Activated naive CD8-positive, alpha-beta T cell treated with anti-CD3 and anti-CD28 coated beads, Interleukin-2, amount 50 U/mL, for 24 hours (primary cell): ENCODE measurements around the gene MACC1.
"Not testable (repeated sequence)": the region's sequence is repeated elsewhere in the genome, so short reads cannot be mapped to it uniquely, and the experiment has no call there.

Source experiments
- ATAC-seq: fragments of 150-1000 bp; cut with Tn5 transposase; one replicate; pipeline ENCODE4 v1.10.0; 2021
- DNase-seq: peaks from one replicate; pipeline ENCODE4 v3.0.0; 2021
- H3K27ac Mint-ChIP-seq: one replicate; pipeline ENCODE4 v1.8.0; 2021; ENCODE audit warnings: mild to moderate bottlenecking, mixed read lengths
- H3K27me3 Mint-ChIP-seq: one replicate; pipeline ENCODE4 v1.8.0; 2021; ENCODE audit warnings: mixed read lengths
- H3K36me3 Mint-ChIP-seq: one replicate; pipeline ENCODE4 v1.8.0; 2021; ENCODE audit warnings: low read depth, mixed read lengths
- H3K4me1 Mint-ChIP-seq: one replicate; pipeline ENCODE4 v1.8.0; 2021; ENCODE audit warnings: mixed read lengths
- H3K4me3 Mint-ChIP-seq: one replicate; pipeline ENCODE4 v1.8.0; 2021; ENCODE audit warnings: mild to moderate bottlenecking, moderate library complexity, mixed read lengths
- H3K9me3 Mint-ChIP-seq: one replicate; pipeline ENCODE4 v1.8.0; 2021; ENCODE audit warnings: mixed read lengths

MACC1 gene

DNA sequence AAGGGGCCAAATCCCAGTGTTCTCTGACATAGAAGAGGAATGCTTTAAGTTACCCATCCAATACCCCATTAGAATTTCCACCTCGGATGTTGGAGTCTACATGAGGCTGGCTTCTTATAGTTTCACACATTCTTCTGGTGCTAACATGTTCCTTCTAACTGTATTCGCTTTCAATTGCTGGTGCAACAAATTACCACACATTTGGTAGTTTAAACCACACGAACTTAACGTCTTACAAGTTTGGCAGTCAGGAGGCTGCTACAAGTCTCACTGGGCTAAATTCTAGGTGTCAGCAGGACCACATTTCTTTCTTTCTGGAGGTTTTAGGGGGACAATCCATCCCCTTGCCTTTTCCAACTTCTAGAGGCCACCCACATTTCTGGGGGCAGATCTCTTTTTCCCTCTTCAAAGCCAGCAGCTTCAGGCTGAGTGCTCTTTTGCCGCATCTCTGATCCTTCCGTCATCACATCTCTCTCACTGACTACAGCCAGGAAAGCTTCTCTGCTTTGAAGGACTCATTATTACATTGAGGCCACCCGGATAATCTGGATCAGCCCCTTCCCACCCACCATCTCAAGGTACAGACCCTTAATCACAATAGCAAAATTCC, 5.1 kb upstream of the MACC1 start:
- no peak overlapping the region for H3K4me3 Mint-ChIP-seq
- H3K4me1 Mint-ChIP-seq: peaks cover 33% of the 10 kb centered on the region
- DNase-seq (no peak), ATAC-seq (no peak)
- H3K27me3 Mint-ChIP-seq: no peaks in the 10 kb centered on the region
- no peaks in the 10 kb centered on the region for H3K36me3 Mint-ChIP-seq
- H3K27ac Mint-ChIP-seq: no peak overlapping the region
- H3K9me3 Mint-ChIP-seq: no peaks in the 10 kb centered on the region

DNA sequence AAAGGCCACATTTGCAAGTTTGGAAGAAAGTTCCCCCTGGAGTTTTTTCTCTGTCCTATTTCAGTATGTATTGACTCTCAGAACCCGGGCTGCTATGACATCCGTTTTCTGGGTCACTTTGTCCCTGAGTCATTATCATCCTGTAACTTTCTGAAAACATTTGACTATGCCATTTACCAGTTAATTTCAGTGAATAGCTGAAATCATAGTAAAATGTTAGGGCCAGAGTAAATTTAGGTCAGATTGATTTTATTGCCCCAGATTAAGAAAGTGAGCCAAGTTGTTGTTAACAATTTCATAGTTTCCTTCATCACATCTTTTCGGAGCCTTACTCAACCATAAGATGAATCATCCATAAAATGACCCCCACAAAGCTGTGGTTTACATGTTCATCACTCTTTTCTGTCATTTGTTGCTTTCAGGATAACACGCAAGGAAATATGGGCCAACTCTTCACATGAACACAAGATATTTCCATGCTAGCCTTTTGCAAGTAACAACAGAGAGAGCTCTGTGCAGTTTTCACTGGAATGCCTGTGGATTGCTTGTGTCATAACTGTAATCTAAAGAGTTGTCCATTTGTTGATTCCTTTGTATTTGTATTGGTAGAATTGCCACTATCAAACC, 3.9 kb upstream of the MACC1 start:
- H3K4me3 Mint-ChIP-seq: no peak overlapping the region
- ATAC-seq: peak; percentile 48
- no peaks in the 10 kb centered on the region for H3K27me3 Mint-ChIP-seq
- H3K36me3 Mint-ChIP-seq: no peaks in the 10 kb centered on the region
- H3K27ac Mint-ChIP-seq: peak overlapping the region; percentile 61
- no peak for DNase-seq
- H3K4me1 Mint-ChIP-seq: peaks cover 34% of the 10 kb centered on the region
- H3K9me3 Mint-ChIP-seq: no peaks in the 10 kb centered on the region

DNA sequence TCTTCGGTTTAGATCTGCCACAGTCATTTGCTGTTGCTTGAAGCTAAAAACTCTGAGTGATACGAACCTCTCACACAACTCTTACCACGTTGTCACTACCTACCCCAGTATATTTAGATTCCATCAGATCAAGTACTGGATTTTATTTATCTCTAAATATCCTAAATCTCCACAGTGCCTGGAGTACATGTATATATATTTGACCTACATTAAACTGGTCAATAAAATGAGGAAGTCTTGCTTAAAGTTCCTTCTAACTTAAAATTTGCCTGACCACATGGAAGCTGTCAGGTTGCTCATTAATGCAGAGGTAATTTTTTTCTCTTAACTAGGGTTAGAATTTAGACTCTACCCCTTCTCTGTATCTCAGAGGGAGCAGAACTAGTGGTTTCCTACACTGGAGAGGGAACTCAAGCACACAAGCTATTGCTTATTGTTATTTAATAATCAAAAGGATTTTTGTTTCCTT, 3.1 kb upstream of the MACC1 start:
- Mint-ChIP-seq H3K27me3 (no peaks in the 10 kb centered on the region), H3K9me3 (no peaks in the 10 kb centered on the region), H3K4me3 (no peak overlapping the region), H3K27ac (peak overlapping the region; percentile 61), H3K36me3 (no peaks in the 10 kb centered on the region), H3K4me1 (peaks cover 34% of the 10 kb centered on the region)
- DNase-seq (no peak), ATAC-seq (no peak)

- H3K27me3 Mint-ChIP-seq: no peaks in the 10 kb centered on the region
- H3K27ac Mint-ChIP-seq: peak overlapping the region; percentile 68
- no peaks in the 10 kb centered on the region for H3K36me3 Mint-ChIP-seq
- H3K4me3 Mint-ChIP-seq: no peak overlapping the region
- ATAC-seq (peak; percentile 30), DNase-seq (peak; percentile 14)
- peaks cover 34% of the 10 kb centered on the region for H3K4me1 Mint-ChIP-seq
- no peaks in the 10 kb centered on the region for H3K9me3 Mint-ChIP-seq
Measured at GRCh38 chr7:20219446-20220292, 2.5 kb upstream of the MACC1 start.

DNA sequence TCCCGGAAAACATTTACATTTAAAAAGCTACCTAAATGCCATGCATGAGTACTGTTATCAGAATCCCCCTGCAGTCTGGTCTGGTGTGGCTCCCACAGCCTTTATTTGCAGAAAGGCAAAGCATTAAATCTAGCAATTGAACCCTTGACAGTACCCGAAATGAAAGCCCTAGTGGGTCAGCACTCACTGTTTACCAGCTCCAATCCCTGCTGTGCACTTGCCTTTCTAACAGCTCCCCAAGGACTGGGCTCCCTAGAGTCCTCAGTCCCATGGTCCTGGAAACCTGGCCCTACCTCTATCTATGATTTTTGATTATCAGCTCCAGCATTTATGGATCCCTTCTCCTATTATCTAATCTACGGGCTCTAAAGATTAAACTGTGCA, 1.9 kb upstream of the MACC1 start:
- DNase-seq (no peak), ATAC-seq (no peak)
- Mint-ChIP-seq H3K36me3 (no peaks in the 10 kb centered on the region), H3K4me1 (peaks cover 34% of the 10 kb centered on the region), H3K4me3 (no peak overlapping the region), H3K27me3 (peaks cover 2% of the 10 kb centered on the region), H3K27ac (peak overlapping the region; percentile 68), H3K9me3 (no peaks in the 10 kb centered on the region)

DNA sequence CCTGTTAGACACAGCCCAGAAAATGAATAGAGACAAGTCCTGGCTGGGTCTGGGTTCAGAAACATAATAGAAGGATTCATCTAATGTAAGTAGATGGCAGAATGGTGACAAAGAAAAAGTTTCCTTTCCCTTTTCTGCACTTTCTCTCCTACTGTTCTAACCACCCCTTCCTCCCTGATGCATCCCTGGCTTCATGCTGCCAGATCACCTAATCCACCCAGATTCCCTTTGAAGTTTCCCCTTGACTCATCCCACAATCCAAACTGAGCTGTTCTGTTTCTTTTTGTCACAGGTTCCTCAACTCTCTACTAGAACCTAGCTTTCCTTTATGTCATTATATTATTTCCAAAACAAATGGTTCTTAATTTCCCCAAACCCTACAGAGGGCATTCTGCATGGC, 1.1 kb upstream of the MACC1 start:
- Mint-ChIP-seq H3K4me3 (no peak overlapping the region), H3K27me3 (peaks cover 2% of the 10 kb centered on the region)

GRCh38 chr7:20216406-20217036, 663 bp downstream of the MACC1 start:
- Mint-ChIP-seq H3K36me3 (no peaks in the 10 kb centered on the region), H3K27me3 (peaks cover 2% of the 10 kb centered on the region), H3K4me1 (peaks cover 34% of the 10 kb centered on the region), H3K4me3 (no peak overlapping the region), H3K9me3 (peaks cover 7% of the 10 kb centered on the region), H3K27ac (no peak overlapping the region)
- no peak for ATAC-seq
- DNase-seq: no peak

More for the DNA sequence above, 1.1 kb upstream of the MACC1 start:
- ATAC-seq (no peak), DNase-seq (no peak)
- Mint-ChIP-seq H3K4me1 (peaks cover 34% of the 10 kb centered on the region), H3K9me3 (peaks cover 2% of the 10 kb centered on the region), H3K36me3 (no peaks in the 10 kb centered on the region), H3K27ac (no peak overlapping the region)

- peaks cover 9% of the 10 kb centered on the region for H3K9me3 Mint-ChIP-seq
- H3K4me3 Mint-ChIP-seq: no peak overlapping the region
- peaks cover 26% of the 10 kb centered on the region for H3K4me1 Mint-ChIP-seq
- H3K27ac Mint-ChIP-seq: no peak overlapping the region
- ATAC-seq (no peak), DNase-seq (no peak)
- peaks cover 2% of the 10 kb centered on the region for H3K36me3 Mint-ChIP-seq
- peaks cover 2% of the 10 kb centered on the region for H3K27me3 Mint-ChIP-seq
Measured at GRCh38 chr7:20214921-20215669, 2.1 kb downstream of the MACC1 start.

GRCh38 chr7:20214132-20214531, 3.1 kb downstream of the MACC1 start:
- H3K4me1 Mint-ChIP-seq: peaks cover 18% of the 10 kb centered on the region
- H3K4me3 Mint-ChIP-seq: no peak overlapping the region
- no peak overlapping the region for H3K27ac Mint-ChIP-seq
- peaks cover 2% of the 10 kb centered on the region for H3K36me3 Mint-ChIP-seq
- DNase-seq (no peak), ATAC-seq (no peak)
- H3K9me3 Mint-ChIP-seq: peaks cover 18% of the 10 kb centered on the region
- peaks cover 2% of the 10 kb centered on the region for H3K27me3 Mint-ChIP-seq

DNA sequence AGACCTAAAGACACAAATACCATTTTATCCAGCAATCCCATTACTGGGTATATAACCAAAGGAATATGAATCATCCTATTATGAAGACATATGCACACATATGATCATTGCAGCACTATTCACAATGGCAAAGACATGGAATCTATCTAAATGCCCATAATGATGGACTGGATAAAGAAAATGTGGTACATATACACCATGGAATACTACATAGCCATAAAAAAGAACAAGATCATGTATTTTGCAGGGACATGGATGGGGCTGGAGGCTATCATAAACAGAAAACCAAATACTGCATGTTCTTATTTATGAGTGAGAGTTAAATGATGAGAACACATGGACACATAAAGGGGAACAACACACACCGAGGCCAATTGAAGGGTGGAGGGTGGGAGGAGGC, 3.8 kb downstream of the MACC1 start:
- ATAC-seq (no peak), DNase-seq (no peak)
- no peak overlapping the region for H3K27ac Mint-ChIP-seq
- peaks cover 2% of the 10 kb centered on the region for H3K36me3 Mint-ChIP-seq
- peaks cover 2% of the 10 kb centered on the region for H3K27me3 Mint-ChIP-seq
- peaks cover 20% of the 10 kb centered on the region for H3K9me3 Mint-ChIP-seq
- no peak overlapping the region for H3K4me3 Mint-ChIP-seq
- H3K4me1 Mint-ChIP-seq: peaks cover 11% of the 10 kb centered on the region

DNA sequence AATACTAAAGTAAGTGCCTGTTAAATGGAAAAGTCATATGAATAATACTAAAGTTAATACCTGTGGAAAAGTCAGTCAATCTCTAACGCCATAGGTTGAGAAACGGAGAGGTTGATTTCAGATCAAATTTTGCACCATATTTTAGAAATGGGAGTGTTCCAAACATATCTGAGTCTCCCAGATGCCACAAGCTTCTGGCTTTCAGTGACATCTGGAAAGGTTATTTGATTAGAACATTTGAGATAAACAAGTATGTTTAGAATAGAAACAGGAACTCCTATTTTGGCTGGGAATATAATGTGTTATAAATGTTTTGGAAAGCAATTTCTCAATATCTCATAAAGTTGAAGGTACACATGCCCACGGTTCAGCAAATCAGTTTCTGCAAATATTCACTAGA, 5.8 kb downstream of the MACC1 start:
- Mint-ChIP-seq H3K4me1 (no peaks in the 10 kb centered on the region), H3K36me3 (peaks cover 3% of the 10 kb centered on the region), H3K27ac (no peak overlapping the region), H3K4me3 (no peak overlapping the region), H3K9me3 (peaks cover 27% of the 10 kb centered on the region), H3K27me3 (peaks cover 2% of the 10 kb centered on the region)
- ATAC-seq: no peak
- no peak for DNase-seq

DNA sequence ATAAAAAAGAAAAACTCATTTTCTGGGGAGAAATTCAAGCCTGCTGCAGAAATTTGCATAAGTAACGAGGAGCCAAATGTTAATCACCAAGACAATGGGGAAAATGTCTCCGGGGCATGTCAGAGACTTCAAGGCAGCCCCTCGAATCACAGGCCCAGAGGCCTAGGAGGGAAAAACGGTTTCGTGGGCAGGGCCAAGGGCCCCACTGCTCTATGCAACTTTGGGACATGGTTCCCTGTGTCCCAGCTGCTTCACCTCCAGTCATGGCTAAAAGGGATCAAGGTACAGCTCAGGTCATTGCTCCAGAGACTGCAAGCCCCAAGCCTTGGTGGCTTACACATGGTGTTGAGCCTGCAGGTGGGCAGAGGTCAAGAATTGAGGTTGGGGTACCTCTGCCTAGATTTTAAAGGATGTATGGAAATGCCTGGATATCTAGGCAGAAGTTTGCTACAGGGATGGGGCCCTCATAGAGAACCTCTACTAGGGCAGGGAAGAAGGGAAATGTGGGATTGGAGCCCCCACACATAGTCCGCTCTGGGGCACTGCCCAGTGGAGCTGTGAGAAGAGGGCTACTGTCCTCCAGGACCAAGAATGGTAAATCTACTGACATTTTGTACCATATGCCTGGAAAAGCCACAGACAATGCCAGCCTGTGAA, 8.4 kb downstream of the MACC1 start:
- no peak overlapping the region for H3K27ac Mint-ChIP-seq

GRCh38 chr7:20207811-20208210, 9.4 kb downstream of the MACC1 start:
- H3K27ac Mint-ChIP-seq, ATAC-seq, DNase-seq, H3K4me3 Mint-ChIP-seq, H3K36me3 Mint-ChIP-seq, H3K27me3 Mint-ChIP-seq, H3K4me1 Mint-ChIP-seq: not testable (repeated sequence)
- peaks cover 20% of the 10 kb centered on the region for H3K9me3 Mint-ChIP-seq

More for the DNA sequence above, 8.4 kb downstream of the MACC1 start:
- no peaks in the 10 kb centered on the region for H3K27me3 Mint-ChIP-seq
- peaks cover 3% of the 10 kb centered on the region for H3K36me3 Mint-ChIP-seq
- no peak for DNase-seq
- no peaks in the 10 kb centered on the region for H3K4me1 Mint-ChIP-seq
- peaks cover 27% of the 10 kb centered on the region for H3K9me3 Mint-ChIP-seq
- H3K4me3 Mint-ChIP-seq: no peak overlapping the region
- no peak for ATAC-seq
